HG03342 (cell line): ENCODE results near the gene CPT1C.
"Not testable (repeated sequence)": the region's sequence is repeated elsewhere in the genome, so short reads cannot be mapped to it uniquely, and the experiment has no call there.

Source experiments
- ATAC-seq: cut with Tn5 transposase; IDR thresholded peaks from one replicate; pipeline ENCODE4 v1.9.1; 2021; ENCODE audit warnings: mild to moderate bottlenecking, moderate library complexity; ENCODE audit not compliant: unreplicated experiment

CPT1C gene

DNA sequence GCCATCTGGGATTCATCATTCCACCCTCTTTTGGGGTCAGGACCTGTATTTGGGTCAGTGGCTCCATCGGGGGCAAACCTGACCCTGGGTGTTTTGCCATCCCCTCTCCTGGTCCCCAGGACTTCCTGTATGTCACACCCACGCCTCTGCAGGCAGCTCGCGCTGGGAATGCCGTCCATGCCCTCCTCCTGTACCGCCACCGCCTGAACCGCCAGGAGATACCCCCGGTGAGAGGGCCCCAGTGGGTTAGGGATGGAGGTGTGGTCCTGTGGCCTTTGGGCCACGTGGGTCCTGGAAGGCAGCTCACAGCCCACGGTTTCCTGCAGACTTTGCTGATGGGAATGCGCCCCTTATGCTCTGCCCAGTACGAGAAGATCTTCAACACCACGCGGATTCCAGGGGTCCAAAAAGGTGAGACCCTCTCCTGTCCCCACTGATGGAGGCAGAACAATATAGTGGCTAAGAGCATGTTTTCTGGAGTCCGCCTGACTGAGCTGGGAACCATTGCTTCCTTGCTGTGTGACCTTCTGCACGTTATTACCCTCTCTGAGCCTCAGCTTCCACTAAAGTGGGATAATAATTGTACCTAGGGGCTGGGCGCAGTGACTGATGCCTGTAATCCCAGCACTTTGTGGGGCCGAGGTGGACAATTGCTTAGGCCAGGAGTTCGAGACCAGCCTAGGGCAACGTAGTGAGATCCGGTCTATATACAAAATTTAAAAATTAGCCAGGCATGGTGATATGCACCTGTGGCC, 14.1 kb downstream of the CPT1C start:
- ATAC-seq, result no peak

DNA sequence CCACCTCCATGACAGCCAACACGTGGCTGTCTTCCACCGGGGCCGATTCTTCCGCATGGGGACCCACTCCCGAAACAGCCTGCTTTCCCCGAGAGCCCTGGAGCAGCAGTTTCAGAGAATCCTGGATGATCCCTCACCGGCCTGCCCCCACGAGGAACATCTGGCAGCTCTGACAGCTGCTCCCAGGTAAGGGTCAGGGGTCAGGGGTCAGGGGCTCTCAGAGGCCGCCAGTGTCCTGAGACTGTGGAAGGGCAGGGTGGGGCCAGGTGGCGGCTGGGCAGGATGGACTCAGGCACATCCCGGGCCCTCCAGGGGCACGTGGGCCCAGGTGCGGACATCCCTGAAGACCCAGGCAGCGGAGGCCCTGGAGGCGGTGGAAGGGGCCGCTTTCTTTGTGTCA, 15.0 kb downstream of the CPT1C start:
- no peak for ATAC-seq

GRCh38 chr19:49710372-49710951, 19.5 kb downstream of the CPT1C start:
- ATAC-seq, result no peak

DNA sequence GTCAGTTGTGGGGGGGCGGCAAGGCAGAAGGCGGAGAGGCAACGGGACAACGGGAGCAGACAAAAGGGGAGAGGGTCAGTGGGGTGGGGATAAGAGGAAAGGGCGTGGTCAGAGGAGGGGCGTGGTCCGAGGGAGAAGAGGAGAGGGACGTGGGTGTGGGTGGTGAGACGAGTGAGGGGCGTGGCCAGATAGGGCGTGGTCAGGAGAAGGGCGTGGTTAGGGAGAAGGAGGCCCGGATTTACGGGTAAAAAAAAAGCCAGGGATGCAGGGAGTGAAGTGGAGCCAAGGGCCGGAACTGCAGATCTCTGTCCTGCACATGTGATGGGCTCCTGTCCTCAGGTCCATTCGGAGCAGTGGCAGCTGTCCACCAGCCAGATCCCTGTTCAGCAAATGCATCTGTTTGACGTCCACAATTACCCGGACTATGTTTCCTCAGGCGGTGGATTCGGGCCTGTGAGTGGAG, 21.5 kb downstream of the CPT1C start:
- no peak for ATAC-seq

- ATAC-seq, result no peak
These were observed 22.4 kb downstream of the CPT1C start for GRCh38 chr19:49713236-49713845.

- ATAC-seq, result no peak
These were observed 25.2 kb downstream of the CPT1C start for GRCh38 chr19:49716154-49716553.

DNA sequence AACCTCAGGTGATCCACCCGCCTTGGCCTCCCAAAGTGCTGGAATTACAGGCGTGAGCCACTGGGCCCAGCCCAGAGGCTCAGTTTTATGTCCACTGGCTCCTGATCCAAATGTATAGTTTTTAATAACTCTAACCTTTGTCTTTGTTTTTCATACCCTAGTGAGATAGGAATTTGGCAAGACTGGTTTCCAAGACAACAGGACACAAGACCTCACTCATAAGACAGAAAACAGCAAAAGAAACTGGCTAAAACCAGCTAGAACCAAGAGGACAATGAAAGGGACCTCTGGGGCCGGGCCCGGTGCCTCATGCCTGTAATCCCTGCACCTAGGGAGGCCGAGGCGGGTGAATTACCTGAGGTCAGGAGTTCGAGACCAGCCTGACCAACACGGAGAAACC, 27.6 kb downstream of the CPT1C start:
- ATAC-seq, result no peak

DNA sequence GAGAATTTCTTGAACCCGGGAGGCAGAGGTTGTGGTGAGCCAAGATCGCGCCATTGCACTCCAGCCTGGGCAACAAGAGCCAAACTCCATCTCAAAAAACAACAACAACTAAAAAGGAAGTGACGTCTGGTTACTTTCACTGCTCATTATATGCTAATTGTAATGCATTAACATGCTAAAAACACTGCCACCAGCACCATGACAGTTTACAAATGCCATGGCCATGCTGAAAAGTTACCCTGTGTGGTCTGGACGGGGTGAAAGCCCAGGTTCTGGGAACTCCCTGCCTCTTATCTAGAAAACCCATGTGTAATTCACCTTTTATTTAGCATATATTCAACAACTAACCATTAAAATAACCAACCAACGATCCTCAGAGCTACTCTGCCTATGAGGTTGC, 28.1 kb downstream of the CPT1C start:
- no peak for ATAC-seq

- not testable (repeated sequence) for ATAC-seq
These were observed 28.5 kb downstream of the CPT1C start for GRCh38 chr19:49719420-49719819.

GRCh38 chr19:49727217-49728030, 36.5 kb downstream of the CPT1C start:
- ATAC-seq, result no peak

GRCh38 chr19:49730166-49730565, 39.2 kb downstream of the CPT1C start:
- no peak for ATAC-seq

DNA sequence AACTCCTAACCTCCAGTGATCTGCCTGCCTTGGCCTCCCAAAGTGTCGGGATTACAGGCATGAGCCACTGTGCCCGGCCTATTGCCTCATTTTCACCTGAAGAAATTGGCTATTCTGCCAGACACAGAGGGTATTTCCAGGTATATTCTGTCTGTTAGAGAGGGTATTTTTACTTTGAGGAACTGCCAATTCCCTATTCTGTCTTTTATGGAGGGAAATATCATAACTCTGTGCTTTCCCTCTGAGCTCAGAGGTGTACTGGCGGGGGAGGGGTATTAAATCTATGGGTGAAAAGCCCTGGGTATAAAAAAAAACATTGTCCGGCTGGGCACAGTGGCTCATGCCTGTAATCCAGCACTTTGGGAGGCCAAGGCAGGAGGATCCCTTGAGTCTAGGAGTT, 47.4 kb downstream of the CPT1C start:
- ATAC-seq, result no peak

- ATAC-seq, result no peak
These were observed 48.2 kb downstream of the CPT1C start for GRCh38 chr19:49739098-49739497.

- no peak for ATAC-seq
These were observed 49.0 kb downstream of the CPT1C start for GRCh38 chr19:49739933-49740332.

- no peak for ATAC-seq
These were observed 50.4 kb downstream of the CPT1C start for GRCh38 chr19:49741210-49741844.

- ATAC-seq, result no peak
These were observed 54.0 kb downstream of the CPT1C start for GRCh38 chr19:49744946-49745381.

DNA sequence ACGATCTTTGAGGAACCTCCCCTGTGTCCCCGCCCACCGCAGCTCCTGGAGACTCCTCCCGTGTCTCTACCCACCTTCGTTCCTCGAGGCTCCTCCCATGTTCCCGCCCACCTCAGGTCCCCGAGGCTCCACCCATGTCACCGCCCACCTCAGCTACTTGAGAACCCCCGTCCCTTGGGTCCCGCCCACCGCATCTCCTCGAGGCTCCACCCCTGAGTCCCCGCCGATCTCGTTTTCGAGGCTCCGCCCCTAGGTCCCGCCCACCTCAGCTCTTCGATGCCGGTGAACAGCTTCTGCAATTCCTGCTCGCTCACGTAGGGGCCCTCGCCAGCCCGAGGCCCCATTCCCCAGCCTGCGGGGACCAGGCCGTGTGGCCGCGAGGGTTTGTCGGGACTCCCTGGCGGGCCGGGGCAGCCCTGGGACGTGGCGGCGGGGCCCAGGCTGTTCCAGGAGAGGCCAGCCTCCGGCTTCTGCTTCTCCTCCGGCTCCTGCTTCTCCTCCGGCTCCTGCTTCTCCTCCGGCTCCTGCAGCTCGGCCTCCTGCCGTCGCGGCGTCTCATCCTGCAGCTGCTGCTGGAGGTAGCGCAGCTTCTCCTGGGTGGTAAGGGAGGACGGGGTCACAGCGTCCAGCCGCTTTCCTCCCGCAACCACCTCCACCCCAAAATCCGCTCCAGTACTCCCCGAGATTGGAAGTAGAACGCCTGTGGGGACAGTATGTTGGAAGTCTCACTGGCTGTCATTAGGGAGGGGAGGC, 55.5 kb downstream of the CPT1C start:
- ATAC-seq, result no peak

DNA sequence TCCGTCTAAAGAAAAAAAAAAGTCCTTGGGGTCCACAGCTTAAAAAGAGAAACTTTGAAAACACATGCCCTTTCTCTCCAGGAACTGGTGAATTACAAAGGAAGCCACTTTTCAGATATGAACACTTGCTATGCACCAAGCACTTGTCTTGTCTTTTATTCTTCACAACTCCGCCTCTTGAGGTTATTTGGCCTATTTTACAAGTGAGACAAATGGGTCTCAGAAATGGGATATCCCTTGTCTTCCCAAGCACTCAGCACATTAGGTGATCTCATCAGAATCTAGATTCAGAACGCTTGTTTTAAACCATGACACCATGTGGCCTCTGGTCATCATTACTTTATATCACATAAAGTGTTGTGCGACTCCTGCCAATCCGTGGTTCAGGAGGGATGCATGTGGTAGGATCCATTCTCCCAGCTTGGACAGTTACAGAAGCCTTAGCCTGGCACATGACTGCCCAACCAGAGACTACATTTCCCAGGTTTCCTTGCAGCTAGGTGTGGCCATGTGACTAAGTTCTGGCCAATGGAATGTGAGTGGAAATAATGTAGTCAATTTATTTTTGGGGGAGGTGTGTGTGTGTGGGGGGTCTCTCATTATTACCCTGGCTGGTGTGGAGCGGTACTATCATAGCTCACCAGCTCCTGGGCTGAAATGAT, 58.3 kb downstream of the CPT1C start:
- ATAC-seq, result no peak

- ATAC-seq, result no peak
These were observed 58.9 kb downstream of the CPT1C start for GRCh38 chr19:49749771-49750170.

DNA sequence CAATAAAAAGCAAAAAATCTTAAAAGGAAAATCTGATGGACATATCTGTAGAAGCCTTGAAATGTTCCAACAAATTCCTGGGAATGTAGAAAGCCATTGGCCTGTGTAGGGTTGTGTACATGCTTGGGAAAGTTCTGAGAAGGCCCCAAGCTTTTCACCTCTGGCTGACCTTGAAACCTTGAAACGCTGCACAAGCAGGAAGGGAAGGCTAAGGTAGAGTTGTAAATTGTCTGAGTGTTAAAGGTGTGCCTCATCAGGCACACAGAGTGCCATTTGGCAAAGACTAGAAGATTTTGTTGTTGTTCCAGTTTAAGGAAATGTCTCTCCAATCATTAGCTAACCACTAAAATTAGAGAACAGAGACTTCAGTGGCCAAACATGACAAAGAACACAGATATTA, 61.8 kb downstream of the CPT1C start:
- no peak for ATAC-seq
